MCF 10A (cell line): ENCODE data around the gene SLC5A3. TPM values are rescaled to one million over a fixed set of nuclear protein-coding genes. Genes with fewer than 3 reads are reported as not detected.

Experiments
- BruUV-seq: library from RNA; stranded (reverse); fragments of 400-500 nt; replicated peaks from 2 replicates; lab custom pipeline; 2021; lab: Mats Ljungman, UMichigan
- CTCF ChIA-PET: fragments of 300-600 bp; sonication (Branson Sonifier 250); formaldehyde crosslinking; extraction: SDS; loops from one replicate; lab custom pipeline; 2021; ENCODE audit warnings: antibody characterized with exemption, inconsistent platforms; lab: Yijun Ruan, JAX
- POLR2A ChIA-PET: fragments of 300-600, 350-650 bp; sonication (Branson Sonifier 250); formaldehyde crosslinking; extraction: SDS; loops from one replicate; lab custom pipeline; 2020; ENCODE audit warnings: antibody characterized with exemption, inconsistent platforms; lab: Yijun Ruan, JAX
- DNase-seq: peaks from one replicate; pipeline ENCODE4 v3.0.0-alpha.2; 2018; ENCODE audit not compliant: unreplicated experiment
- H3K27ac Mint-ChIP-seq: one replicate; pipeline ENCODE4 v1.8.0; 2022; ENCODE audit warnings: mild to moderate bottlenecking, low read depth, mixed read lengths; ENCODE audit not compliant: unreplicated experiment
- H3K27me3 Mint-ChIP-seq: one replicate; pipeline ENCODE4 v1.8.0; 2022; ENCODE audit warnings: mixed read lengths; ENCODE audit not compliant: insufficient read depth, unreplicated experiment
- H3K36me3 Mint-ChIP-seq: one replicate; pipeline ENCODE4 v1.8.0; 2022; ENCODE audit warnings: mild to moderate bottlenecking, moderate library complexity, mixed read lengths; ENCODE audit not compliant: insufficient read depth, unreplicated experiment
- H3K4me1 Mint-ChIP-seq: one replicate; pipeline ENCODE4 v1.8.0; 2022; ENCODE audit warnings: mixed read lengths; ENCODE audit not compliant: insufficient read depth, unreplicated experiment
- H3K4me3 Mint-ChIP-seq: one replicate; pipeline ENCODE4 v1.8.0; 2022; ENCODE audit warnings: mild to moderate bottlenecking, moderate library complexity, mixed read lengths; ENCODE audit not compliant: unreplicated experiment
- H3K9me3 Mint-ChIP-seq: one replicate; pipeline ENCODE4 v1.8.0; 2022; ENCODE audit warnings: mixed read lengths; ENCODE audit not compliant: unreplicated experiment
- intact Hi-C: fragments of 100-400 bp; cut with micrococcal nuclease; formaldehyde crosslinking; loops from 2 replicates; pipeline ENCODE4 v1.14.1; 2022
- total RNA-seq: library from RNA; stranded (reverse); gene quantifications from 2 replicates; pipeline ENCODE4 v1.2.3, GENCODE V29; 2022
- TF ChIP-seq, protein P1 (sequence below): fragments of 200-600 bp; IDR thresholded peaks from one replicate; pipeline ENCODE4 v1.8.0; 2022; ENCODE audit warnings: antibody characterized with exemption, mild to moderate bottlenecking; ENCODE audit not compliant: unreplicated experiment

SLC5A3 gene
- total RNA-seq, 1 experiment from 2014 or later = 8.5 TPM

GRCh38 chr21:34075760-34076660 lies 2.6 kb downstream of the SLC5A3 start:
- peaks cover 7% of the 10 kb centered on the region for H3K36me3 Mint-ChIP-seq
- peak overlapping the region; percentile 91 for H3K4me3 Mint-ChIP-seq
- peaks cover 57% of the 10 kb centered on the region for H3K4me1 Mint-ChIP-seq
- BruUV-seq = no TSS peak
- H3K27me3 Mint-ChIP-seq = no peaks in the 10 kb centered on the region
- TF ChIP-seq, protein P1, sequence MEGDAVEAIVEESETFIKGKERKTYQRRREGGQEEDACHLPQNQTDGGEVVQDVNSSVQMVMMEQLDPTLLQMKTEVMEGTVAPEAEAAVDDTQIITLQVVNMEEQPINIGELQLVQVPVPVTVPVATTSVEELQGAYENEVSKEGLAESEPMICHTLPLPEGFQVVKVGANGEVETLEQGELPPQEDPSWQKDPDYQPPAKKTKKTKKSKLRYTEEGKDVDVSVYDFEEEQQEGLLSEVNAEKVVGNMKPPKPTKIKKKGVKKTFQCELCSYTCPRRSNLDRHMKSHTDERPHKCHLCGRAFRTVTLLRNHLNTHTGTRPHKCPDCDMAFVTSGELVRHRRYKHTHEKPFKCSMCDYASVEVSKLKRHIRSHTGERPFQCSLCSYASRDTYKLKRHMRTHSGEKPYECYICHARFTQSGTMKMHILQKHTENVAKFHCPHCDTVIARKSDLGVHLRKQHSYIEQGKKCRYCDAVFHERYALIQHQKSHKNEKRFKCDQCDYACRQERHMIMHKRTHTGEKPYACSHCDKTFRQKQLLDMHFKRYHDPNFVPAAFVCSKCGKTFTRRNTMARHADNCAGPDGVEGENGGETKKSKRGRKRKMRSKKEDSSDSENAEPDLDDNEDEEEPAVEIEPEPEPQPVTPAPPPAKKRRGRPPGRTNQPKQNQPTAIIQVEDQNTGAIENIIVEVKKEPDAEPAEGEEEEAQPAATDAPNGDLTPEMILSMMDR = no peak
- intact Hi-C loops = loop anchor here (2.0 to 5.0 kb wide), 3 partner anchors 99 to 271 kb away; no protein-coding TSS in a partner anchor
- POLR2A ChIA-PET = interaction anchor here (0.6 to 5.2 kb wide), 13 partner anchors 9 to 164 kb away, joined by 3 to 45 read pairs (median 10); partner anchors contain the start of gene ATP5PO
- CTCF ChIA-PET = interaction anchor here (0.6 to 4.2 kb wide), 5 partner anchors 33 to 210 kb away, joined by 3 to 31 read pairs (median 4); no protein-coding TSS in a partner anchor
- peak; percentile 41 for DNase-seq
- H3K9me3 Mint-ChIP-seq = no peaks in the 10 kb centered on the region
- peak overlapping the region; percentile 93 for H3K27ac Mint-ChIP-seq

DNA sequence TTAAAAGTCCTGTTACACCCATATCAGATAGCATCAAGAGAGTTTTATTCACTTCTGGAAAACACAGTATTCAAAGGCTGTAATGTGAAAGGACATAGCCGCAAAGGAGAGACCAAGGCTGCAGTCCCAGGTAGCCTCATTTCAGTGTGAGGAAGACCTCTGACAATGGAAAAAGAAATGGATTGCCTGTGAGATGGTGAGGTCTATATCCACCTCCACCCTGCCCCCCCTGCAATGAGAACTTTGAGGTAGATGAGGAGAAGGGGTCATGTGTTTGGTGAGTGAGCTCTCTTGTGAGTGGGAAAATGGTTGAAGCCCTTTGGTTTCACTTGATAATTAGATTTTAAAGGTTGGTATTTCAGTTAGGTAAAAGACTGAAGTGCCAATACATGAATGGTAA lies 3.5 kb downstream of the SLC5A3 start:
- POLR2A ChIA-PET = interaction anchor here (1.0 to 5.2 kb wide), 6 partner anchors 10 to 153 kb away, joined by 3 to 45 read pairs (median 32); no protein-coding TSS in a partner anchor
- H3K27ac Mint-ChIP-seq = peak overlapping the region; percentile 93
- CTCF ChIA-PET = interaction anchor here (0.7 to 1.4 kb wide), 4 partner anchors 32 to 153 kb away, joined by 3 to 4 read pairs (median 4); no protein-coding TSS in a partner anchor
- H3K4me3 Mint-ChIP-seq = peak overlapping the region; percentile 31
- H3K9me3 Mint-ChIP-seq = no peaks in the 10 kb centered on the region
- DNase-seq = no peak
- no TSS peak for BruUV-seq
- H3K36me3 Mint-ChIP-seq = peaks cover 7% of the 10 kb centered on the region
- peaks cover 60% of the 10 kb centered on the region for H3K4me1 Mint-ChIP-seq
- TF ChIP-seq, protein P1 = no peak
- intact Hi-C loops = loop anchor here (5.0 kb wide), 1 partner anchor 270 kb away; no protein-coding TSS in a partner anchor
- no peaks in the 10 kb centered on the region for H3K27me3 Mint-ChIP-seq

DNA sequence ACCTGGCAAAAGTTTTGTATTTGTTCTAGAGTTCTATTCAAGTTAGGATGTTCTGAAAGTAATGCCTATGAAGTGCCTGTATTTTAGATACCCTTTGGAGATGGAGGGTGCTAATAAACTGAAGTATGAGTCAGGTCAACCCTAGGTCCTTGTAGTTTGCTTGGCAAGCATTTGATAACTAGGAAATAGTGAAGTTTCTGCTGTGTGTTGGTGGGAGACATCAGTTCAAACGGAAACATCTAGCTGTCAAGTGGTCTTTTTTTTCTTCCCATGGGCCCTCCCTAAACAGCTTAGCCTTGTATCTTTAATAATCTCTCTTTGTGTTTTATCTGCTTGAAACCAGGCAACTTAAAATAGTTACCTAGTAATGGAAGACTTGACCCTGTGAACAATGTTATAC lies 4.5 kb downstream of the SLC5A3 start:
- H3K36me3 Mint-ChIP-seq = peaks cover 7% of the 10 kb centered on the region
- TF ChIP-seq, protein P1 = no peak
- CTCF ChIA-PET = interaction anchor here (0.9 to 1.4 kb wide), 2 partner anchors 154 to 270 kb away, joined by 4 to 6 read pairs; no protein-coding TSS in a partner anchor
- H3K27ac Mint-ChIP-seq = no peak overlapping the region
- BruUV-seq = no TSS peak
- intact Hi-C loops = loop anchor here (5.0 kb wide), 1 partner anchor 269 kb away; no protein-coding TSS in a partner anchor
- no peak for DNase-seq
- no peaks in the 10 kb centered on the region for H3K9me3 Mint-ChIP-seq
- peaks cover 63% of the 10 kb centered on the region for H3K4me1 Mint-ChIP-seq
- H3K27me3 Mint-ChIP-seq = no peaks in the 10 kb centered on the region
- H3K4me3 Mint-ChIP-seq = no peak overlapping the region
- POLR2A ChIA-PET = interaction anchor here (0.6 to 1.6 kb wide), 4 partner anchors 9 to 581 kb away, joined by 3 to 7 read pairs (median 3); no protein-coding TSS in a partner anchor
